Endothelial cell of umbilical vein (primary cell): Measurements from ENCODE around the gene COX8A. TPM values are rescaled to one million over a fixed set of nuclear protein-coding genes. Genes with fewer than 3 reads are reported as not detected.

ENCODE experiments used
- BruUV-seq: library from RNA; stranded (reverse); fragments of 400-500 nt; replicated peaks from 2 replicates; lab custom pipeline; 2021; lab: Mats Ljungman, UMichigan
- CTCF ChIA-PET: fragments of 300-600, 350-600 bp; sonication (Branson Sonifier 250); formaldehyde crosslinking; loops from one replicate; lab custom pipeline; 2021; ENCODE audit warnings: antibody characterized with exemption, inconsistent platforms; lab: Charles Lee
- POLR2A ChIA-PET: fragments of 300-600, 350-600 bp; sonication (Branson Sonifier 250); formaldehyde crosslinking; loops from one replicate; lab custom pipeline; 2021; ENCODE audit warnings: antibody characterized with exemption, inconsistent platforms; lab: Charles Lee
- DNase-seq: peaks from one replicate; pipeline ENCODE4 v3.0.0-alpha.2; 2011; ENCODE audit warnings: low read depth, low spot score
- FAIRE-seq: peaks from 2 replicates; lab custom pipeline; 2011; peaks lifted over from hg19 to GRCh38; lab: Jason Lieb, UNC
- H2AFZ ChIP-seq: 2 replicates; pipeline ENCODE4 v1.6.0; 2012; ENCODE audit warnings: low read depth, low read length, control low read depth, inconsistent platforms
- H3K27ac ChIP-seq: 2 replicates; pipeline ENCODE4 v1.5.1; 2011; ENCODE audit warnings: low read depth, mild to moderate bottlenecking, control low read depth, low read length, moderate library complexity; ENCODE audit not compliant: insufficient read depth
- H3K27me3 ChIP-seq, 2 experiments: 2 replicates each; pipeline versions ENCODE4 v1.6.0 to v1.6.1; 2011; ENCODE audit warnings: low read length in 2 of 2, mixed read lengths in 1 of 2; ENCODE audit not compliant: control insufficient read depth in 2 of 2, insufficient read depth in 2 of 2
- H3K36me3 ChIP-seq, 2 experiments: 2 replicates in 1 of 2; 3 replicates in 1 of 2; pipeline ENCODE4 v1.5.1; 2011; ENCODE audit warnings: low read length in 2 of 2, mild to moderate bottlenecking in 1 of 2, moderate library complexity in 1 of 2; ENCODE audit not compliant: control insufficient read depth in 2 of 2, insufficient read depth in 2 of 2; ENCODE audit errors: extremely low read depth in 1 of 2
- H3K4me1 ChIP-seq: 3 replicates; pipeline ENCODE4 v1.5.1; 2011; ENCODE audit warnings: mild to moderate bottlenecking, low read length; ENCODE audit not compliant: control insufficient read depth, insufficient read depth; ENCODE audit errors: extremely low read depth
- H3K4me2 ChIP-seq: 2 replicates; pipeline ENCODE4 v1.6.1; 2011; ENCODE audit warnings: low read length, control low read depth, mixed read lengths; ENCODE audit not compliant: insufficient read depth
- H3K4me3 ChIP-seq, 3 experiments: fragments of 200-600 bp in 1 of 3; sonication (generic), shearing (Covaris generic) in 1 of 3; replicated peaks in 1 of 3; 2 replicates each; pipeline ENCODE4 v1.5.1; 2011 to 2016; ENCODE audit warnings: control low read depth in 3 of 3, low read length in 3 of 3, mild to moderate bottlenecking in 2 of 3, inconsistent platforms in 1 of 3, low read depth in 1 of 3, moderate library complexity in 1 of 3; ENCODE audit not compliant: insufficient read depth in 1 of 3
- H3K79me2 ChIP-seq: 2 replicates; pipeline ENCODE4 v1.6.0; 2012; ENCODE audit warnings: low read length, inconsistent platforms; ENCODE audit not compliant: control insufficient read depth, insufficient read depth
- H3K9ac ChIP-seq: replicated peaks from 2 replicates; pipeline ENCODE3; 2011; ENCODE audit warnings: low read length, control low read depth; ENCODE audit not compliant: insufficient read depth; ENCODE audit errors: extremely low read depth
- H3K9me1 ChIP-seq: replicated peaks from 3 replicates; pipeline ENCODE4 v1.6.0; 2011; ENCODE audit warnings: mild to moderate bottlenecking, low read length; ENCODE audit not compliant: control insufficient read depth, insufficient read depth; ENCODE audit errors: extremely low read depth
- H3K9me3 ChIP-seq: replicated peaks from 2 replicates; pipeline ENCODE4 v1.5.1; 2012; ENCODE audit warnings: low read length, inconsistent platforms; ENCODE audit not compliant: control insufficient read depth, insufficient read depth
- H4K20me1 ChIP-seq: replicated peaks from 2 replicates; pipeline ENCODE3; 2011; ENCODE audit warnings: mild to moderate bottlenecking, low read length; ENCODE audit not compliant: control insufficient read depth, insufficient read depth; ENCODE audit errors: extremely low read depth
- EZH2 ChIP-seq: IDR thresholded peaks from 2 replicates; pipeline ENCODE4 v1.6.1; 2012; ENCODE audit warnings: borderline replicate concordance, low read depth, mild to moderate bottlenecking, moderate library complexity, low read length, inconsistent platforms; ENCODE audit not compliant: severe bottlenecking
- FOS ChIP-seq: IDR thresholded peaks from 2 replicates; pipeline ENCODE4 v1.6.1; 2011; ENCODE audit warnings: mild to moderate bottlenecking, low read length, moderate library complexity, borderline replicate concordance; ENCODE audit not compliant: insufficient read depth
- GATA2 ChIP-seq: IDR thresholded peaks from 2 replicates; pipeline ENCODE4 v1.7.0; 2011; ENCODE audit warnings: low read depth, mild to moderate bottlenecking, moderate library complexity, mixed read lengths, low read length; ENCODE audit not compliant: insufficient read length, insufficient read depth
- JUN ChIP-seq: IDR thresholded peaks from 2 replicates; pipeline ENCODE4 v1.6.1; 2011; ENCODE audit warnings: borderline replicate concordance, low read depth; ENCODE audit not compliant: insufficient read length, insufficient read depth
- MAX ChIP-seq: IDR thresholded peaks from 2 replicates; pipeline ENCODE4 v1.6.1; 2011; ENCODE audit not compliant: insufficient read depth, insufficient read length
- MYC ChIP-seq: IDR thresholded peaks from one replicate; pipeline ENCODE4 v1.6.1; 2011; ENCODE audit warnings: mild to moderate bottlenecking, low read depth, low read length
- POLR2A ChIP-seq: IDR thresholded peaks from 2 replicates; pipeline ENCODE4 v1.6.1; 2012; ENCODE audit warnings: low read depth, mild to moderate bottlenecking, control low read depth, low read length
- POLR2AphosphoS5 ChIP-seq: IDR thresholded peaks from 2 replicates; pipeline ENCODE4 v1.6.1; 2012; ENCODE audit warnings: low read depth, mild to moderate bottlenecking, control low read depth, low read length, moderate library complexity; ENCODE audit not compliant: insufficient read depth
- dilution Hi-C: fragments of 300-500 bp; cut with MboI; formaldehyde crosslinking; loops from one replicate; pipeline ENCODE4 v1.15.0; 2019; ENCODE audit warnings: low sequenced_read_pairs; ENCODE audit not compliant: extremely low pct_ligation_motif_present
- intact Hi-C: fragments of 100-400 bp; cut with micrococcal nuclease; formaldehyde crosslinking; loops from one replicate; pipeline ENCODE4 v1.10.0; 2022
- polyA plus RNA-seq, 4 experiments: library from polyadenylated mRNA; depleted of rRNA in 3 of 4; stranded (reverse) in 3 of 4; unstranded in 1 of 4; fragments of >200 nt; gene quantifications; 2 replicates each; pipeline versions ENCODE4 v1.2.1 to v1.2.3, GENCODE V29; 2011 to 2012; ENCODE audit warnings: missing spikeins in 1 of 4
- total RNA-seq: library from RNA; stranded (reverse); gene quantifications from 2 replicates; pipeline ENCODE4 v1.2.3, GENCODE V29; 2021
- TF ChIP-seq, protein P1 (sequence below), 2 donors: IDR thresholded peaks; 1 replicate in 1 of 2; 2 replicates in 1 of 2; pipeline ENCODE4 v1.5.1; 2011; ENCODE audit warnings: low read length in 2 of 2, mild to moderate bottlenecking in 2 of 2, moderate library complexity in 2 of 2, control low read depth in 1 of 2, inconsistent platforms in 1 of 2, low read depth in 1 of 2; ENCODE audit not compliant: insufficient read depth in 1 of 2; ENCODE audit errors: extremely low read depth in 1 of 2

Gene COX8A
- total and polyA plus RNA-seq, 2 donors (not counting 3 experiments of a cell fraction or from before 2014, with no cell fraction given): 339 to 930 TPM

DNA sequence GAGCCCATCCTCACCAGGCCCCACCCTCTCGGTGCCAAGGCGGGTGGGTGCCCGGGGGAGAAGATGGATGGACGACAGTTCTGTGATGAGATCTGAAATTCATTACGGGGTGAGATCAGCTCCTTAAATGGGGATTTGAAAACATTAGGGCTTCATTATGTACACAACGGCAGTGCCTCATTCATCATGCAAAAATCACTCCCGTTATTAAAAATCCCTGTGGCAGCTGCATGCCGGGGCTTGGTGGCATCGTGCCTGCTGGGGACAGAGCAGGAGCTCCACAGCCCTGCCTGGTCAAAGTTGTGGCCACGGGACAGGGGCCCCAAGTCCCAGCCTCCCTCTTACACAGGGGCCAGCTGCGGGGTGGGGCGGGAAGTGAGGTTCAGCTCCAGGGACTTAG, 32.0 kb downstream of the COX8A start:
- Histone ChIP-seq H3K79me2 (no peaks in the 10 kb centered on the region), H2AFZ (no peak overlapping the region), H3K27me3 (no peaks in the 10 kb centered on the region), H3K4me1 (peaks cover 30% of the 10 kb centered on the region), H3K9ac (no peak overlapping the region), H3K4me2 (no peak overlapping the region), H3K27ac (no peak overlapping the region), H3K36me3 (no peaks in the 10 kb centered on the region), H3K4me3 (no peak overlapping the region), H3K9me1 (no peaks in the 10 kb centered on the region), H3K9me3 (no peaks in the 10 kb centered on the region), H4K20me1 (no peaks in the 10 kb centered on the region)
- dilution Hi-C loops: no loop called here
- FAIRE-seq: no peak
- no peak for DNase-seq
- CTCF ChIA-PET: no interaction called here
- intact Hi-C loops: no loop called here
- TF ChIP-seq POLR2A (no peak), GATA2 (no peak)
- POLR2A ChIA-PET: no interaction called here
- BruUV-seq: no TSS peak

DNA sequence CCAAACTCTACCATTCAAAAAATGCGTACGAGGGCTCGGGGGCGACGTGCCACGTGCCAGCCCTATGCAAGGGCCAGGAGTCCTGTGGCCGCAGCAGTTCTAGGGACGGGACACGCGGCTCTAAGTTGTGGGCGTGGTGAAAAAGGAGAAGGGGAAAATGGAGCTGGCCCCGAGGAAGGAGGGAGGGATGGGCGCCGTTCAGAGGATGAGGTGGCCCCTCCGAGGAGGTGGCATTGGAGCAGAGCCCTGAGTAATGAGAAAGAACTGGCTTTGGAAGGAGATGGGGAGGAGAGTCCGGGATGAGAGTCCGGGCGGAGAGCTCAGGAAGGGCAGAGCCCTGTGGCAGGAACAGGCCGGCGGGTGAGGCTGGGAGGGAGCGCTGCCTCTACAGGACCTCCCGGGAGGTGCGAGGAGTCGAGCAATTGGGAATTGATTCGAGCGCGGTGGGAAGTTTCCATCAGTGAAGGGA, 32.8 kb downstream of the COX8A start:
- intact Hi-C loops (no loop called here), dilution Hi-C loops (no loop called here)
- Histone ChIP-seq H4K20me1 (no peaks in the 10 kb centered on the region), H3K4me1 (peaks cover 22% of the 10 kb centered on the region), H3K27me3 (no peaks in the 10 kb centered on the region), H3K79me2 (no peaks in the 10 kb centered on the region), H3K9ac (no peak overlapping the region), H2AFZ (no peak overlapping the region), H3K27ac (no peak overlapping the region), H3K36me3 (no peaks in the 10 kb centered on the region), H3K4me2 (peak overlapping the region; percentile 17), H3K9me3 (no peaks in the 10 kb centered on the region), H3K9me1 (no peaks in the 10 kb centered on the region), H3K4me3 (no peak overlapping the region)
- no TSS peak for BruUV-seq
- TF ChIP-seq, protein P1, sequence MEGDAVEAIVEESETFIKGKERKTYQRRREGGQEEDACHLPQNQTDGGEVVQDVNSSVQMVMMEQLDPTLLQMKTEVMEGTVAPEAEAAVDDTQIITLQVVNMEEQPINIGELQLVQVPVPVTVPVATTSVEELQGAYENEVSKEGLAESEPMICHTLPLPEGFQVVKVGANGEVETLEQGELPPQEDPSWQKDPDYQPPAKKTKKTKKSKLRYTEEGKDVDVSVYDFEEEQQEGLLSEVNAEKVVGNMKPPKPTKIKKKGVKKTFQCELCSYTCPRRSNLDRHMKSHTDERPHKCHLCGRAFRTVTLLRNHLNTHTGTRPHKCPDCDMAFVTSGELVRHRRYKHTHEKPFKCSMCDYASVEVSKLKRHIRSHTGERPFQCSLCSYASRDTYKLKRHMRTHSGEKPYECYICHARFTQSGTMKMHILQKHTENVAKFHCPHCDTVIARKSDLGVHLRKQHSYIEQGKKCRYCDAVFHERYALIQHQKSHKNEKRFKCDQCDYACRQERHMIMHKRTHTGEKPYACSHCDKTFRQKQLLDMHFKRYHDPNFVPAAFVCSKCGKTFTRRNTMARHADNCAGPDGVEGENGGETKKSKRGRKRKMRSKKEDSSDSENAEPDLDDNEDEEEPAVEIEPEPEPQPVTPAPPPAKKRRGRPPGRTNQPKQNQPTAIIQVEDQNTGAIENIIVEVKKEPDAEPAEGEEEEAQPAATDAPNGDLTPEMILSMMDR (IDR thresholded peaks at IDR 0.05; ENCODE audit: extremely low read depth in 1 of 2, insufficient read depth in 1 of 2, low read depth in 1 of 2, low read length in 2 of 2): no peak
- TF ChIP-seq FOS (no peak), JUN (no peak), MYC (no peak), MAX (no peak), POLR2A (no peak), GATA2 (no peak), EZH2 (no peak), POLR2AphosphoS5 (no peak)
- no peak for DNase-seq
- ChIA-PET CTCF (interaction anchor here (0.6 to 1.5 kb wide), 14 partner anchors 7 to 183 kb away, joined by 3 to 10 read pairs (median 3); partner anchors contain the start of gene COX8A), POLR2A (no interaction called here)
- no peak for FAIRE-seq
